Stomach (tissue), 9 donors: ENCODE results near the gene DERA. TPM values are rescaled to one million over a fixed set of nuclear protein-coding genes. Genes with fewer than 3 reads are reported as not detected.

Experiments
- DNase-seq, 2 donors: peaks; one replicate each; pipeline versions ENCODE4 v3.0.0 to v3.0.0-alpha.2; 2013 to 2019
- H3K27ac ChIP-seq, 5 donors: fragments of 200-600 bp in 4 of 5; sonication (generic) in 4 of 5; one replicate each; pipeline ENCODE4 v1.5.1; 2013 to 2019; ENCODE audit warnings: mild to moderate bottlenecking in 1 of 5, moderate library complexity in 1 of 5
- H3K27me3 ChIP-seq, 3 donors: fragments of 200-600 bp; sonication (generic); one replicate each; pipeline ENCODE4 v1.5.1; 2017 to 2019; ENCODE audit warnings: mixed run types in 1 of 3
- H3K36me3 ChIP-seq, 4 donors: fragments of 200-600 bp; sonication (generic); 1 replicate in 3 of 4; 2 replicates in 1 of 4; pipeline ENCODE4 v1.5.1; 2016 to 2019
- H3K4me1 ChIP-seq, 4 donors: fragments of 200-600 bp; sonication (generic); one replicate each; pipeline ENCODE4 v1.5.1; 2016 to 2019
- H3K4me3 ChIP-seq, 4 donors: fragments of 200-600 bp; sonication (generic) in 3 of 4; one replicate each; pipeline ENCODE4 v1.5.1; 2016 to 2019; ENCODE audit warnings: mild to moderate bottlenecking in 1 of 4
- H3K9me3 ChIP-seq, 4 donors: fragments of 200-600 bp; sonication (generic); one replicate each; pipeline ENCODE4 v1.5.1; 2016 to 2019
- CTCF ChIP-seq, 7 experiments: fragments of 450-650 bp in 4 of 7; fragments of 200-600 bp in 3 of 7; sonication (generic) in 3 of 7; IDR thresholded peaks; one replicate each; pipeline ENCODE4 v1.5.1; 2016 to 2019; ENCODE audit warnings: antibody characterized with exemption in 7 of 7, control low read depth in 2 of 7, mild to moderate bottlenecking in 1 of 7
- EP300 ChIP-seq: sonication (generic); formaldehyde crosslinking; IDR thresholded peaks from one replicate; pipeline ENCODE4 v1.6.1; 2017; ENCODE audit warnings: antibody characterized with exemption
- POLR2A ChIP-seq, 4 donors: fragments of 450-650 bp; IDR thresholded peaks; one replicate each; pipeline ENCODE4 v1.6.1; 2016; ENCODE audit warnings: antibody characterized with exemption in 4 of 4, control low read depth in 2 of 4, mild to moderate bottlenecking in 1 of 4, moderate library complexity in 1 of 4
- POLR2AphosphoS5 ChIP-seq, 3 donors: sonication (generic); formaldehyde crosslinking; IDR thresholded peaks; one replicate each; pipeline ENCODE4 v1.6.1; 2016; ENCODE audit warnings: antibody characterized with exemption in 3 of 3
- WGBS, 5 donors: extraction: QIAGEN DNeasy Blood & Tissue Kit in 3 of 5; methylation state at CpG; one replicate each; pipeline versions ENCODE4 v1.1.5 to v1.1.7; 2013 to 2018; 5-methylcytosine and 5-hydroxymethylcytosine counted together
- intact Hi-C: fragments of 100-400 bp; cut with DNase I; formaldehyde crosslinking; loops from one replicate; pipeline ENCODE4 v1.15.1; 2023; ENCODE audit warnings: low total_unique reads
- polyA plus RNA-seq, 3 donors: library from polyadenylated mRNA; stranded (reverse); fragments of 200-250 nt; gene quantifications; one replicate each; pipeline ENCODE4 v1.2.3, GENCODE V29; 2013
- total RNA-seq, 5 donors: library from RNA; depleted of rRNA; stranded (reverse); fragments of >200 nt; gene quantifications; one replicate each; pipeline versions ENCODE4 v1.1.0 to v1.2.3, GENCODE V29; 2014 to 2016
- donor health status: healthy with polysubstance abuse.
- donor health status: Bipolar disorder and iron deficiency.
- donor health status: healthy.

DERA gene
- total and polyA plus RNA-seq, 8 donors: 3.2 to 53.6 (median 23.5) TPM

GRCh38 chr12:16076970-16077522 is 165.9 kb downstream of the DERA start:
- intact Hi-C loops: no loop called here
- H3K27me3 ChIP-seq: no peaks in the 10 kb centered on the region
- H3K4me1 ChIP-seq: no peaks in the 10 kb centered on the region
- H3K36me3 ChIP-seq: no peaks in the 10 kb centered on the region
- DNase-seq: no peak
- TF ChIP-seq CTCF (IDR thresholded peaks at IDR 0.05): no peak
- TF ChIP-seq POLR2AphosphoS5 (IDR thresholded peaks at IDR 0.05): no peak
- no peak for TF ChIP-seq POLR2A (IDR thresholded peaks at IDR 0.05)
- no peak for TF ChIP-seq EP300
- 41 to 74% (median 65%) methylated on average over 1 of the region's 1 CpG for WGBS, 5 donors
- H3K27ac ChIP-seq: no peak overlapping the region
- no peaks in the 10 kb centered on the region for H3K9me3 ChIP-seq
- H3K4me3 ChIP-seq: no peak overlapping the region

GRCh38 chr12:16086462-16086861 is 175.3 kb downstream of the DERA start:
- H3K27ac ChIP-seq: no peak overlapping the region
- no peak for TF ChIP-seq EP300
- TF ChIP-seq POLR2A (IDR thresholded peaks at IDR 0.05): no peak
- no peak for TF ChIP-seq CTCF (IDR thresholded peaks at IDR 0.05)
- TF ChIP-seq POLR2AphosphoS5 (IDR thresholded peaks at IDR 0.05): no peak
- 67 to 74% (median 71%) methylated on average over 8 of the region's 8 CpGs for WGBS, 5 donors
- no peak for DNase-seq
- peaks cover 0 to 2% (median under 1%) of the 10 kb centered on the region in 4 donors for H3K9me3 ChIP-seq
- intact Hi-C loops: no loop called here
- H3K36me3 ChIP-seq: no peaks in the 10 kb centered on the region
- no peaks in the 10 kb centered on the region for H3K27me3 ChIP-seq
- no peak overlapping the region for H3K4me3 ChIP-seq
- H3K4me1 ChIP-seq: no peaks in the 10 kb centered on the region

GRCh38 chr12:16086942-16087341 is 175.8 kb downstream of the DERA start:
- no peaks in the 10 kb centered on the region for H3K27me3 ChIP-seq
- H3K4me3 ChIP-seq: no peak overlapping the region
- no peak for DNase-seq
- intact Hi-C loops: no loop called here
- H3K9me3 ChIP-seq: peaks cover 0 to 7% (median 2%) of the 10 kb centered on the region in 4 donors
- no peak overlapping the region for H3K27ac ChIP-seq
- WGBS, 5 donors: 84 to 97% (median 97%) methylated on average over 2 of the region's 2 CpGs
- H3K4me1 ChIP-seq: no peaks in the 10 kb centered on the region
- TF ChIP-seq CTCF (IDR thresholded peaks at IDR 0.05) (no peak), EP300 (no peak), POLR2A (IDR thresholded peaks at IDR 0.05) (no peak), POLR2AphosphoS5 (IDR thresholded peaks at IDR 0.05) (no peak)
- no peaks in the 10 kb centered on the region for H3K36me3 ChIP-seq

Other genes with a start within 250 kb of the DERA start
- 100 to 1,000 TPM in 3 of 5 donors, 10 to 100 TPM in 2; 18.7 to 287 (median 122) TPM for gene EPS8, start 121.9 kb upstream of the DERA start, total RNA-seq
- gene EPS8, start 121.9 kb upstream of the DERA start, polyA plus RNA-seq: 10 to 100 TPM in 2 of 3 donors, 1 to 10 TPM in 1; 9.1 to 30.7 (median 20.3) TPM
- 100 to 1,000 TPM in 2 of 5 donors, 10 to 100 TPM in 3; 20.9 to 197 (median 72.7) TPM for gene STRAP, start 28.9 kb upstream of the DERA start, total RNA-seq
- gene STRAP, start 28.9 kb upstream of the DERA start, polyA plus RNA-seq: 100 to 1,000 TPM in 1 of 3 donors, 10 to 100 TPM in 2; 69.1 to 103 (median 93.7) TPM